Inflammatory macrophage treated with lipopolysaccharide for 1 hour (primary cell): ENCODE data around the gene ABCA7.

Source experiments
- DNase-seq, 2 donors: peaks; one replicate each; pipeline ENCODE4 v3.0.0-alpha.2; 2020 to 2022

The ABCA7 gene

DNA sequence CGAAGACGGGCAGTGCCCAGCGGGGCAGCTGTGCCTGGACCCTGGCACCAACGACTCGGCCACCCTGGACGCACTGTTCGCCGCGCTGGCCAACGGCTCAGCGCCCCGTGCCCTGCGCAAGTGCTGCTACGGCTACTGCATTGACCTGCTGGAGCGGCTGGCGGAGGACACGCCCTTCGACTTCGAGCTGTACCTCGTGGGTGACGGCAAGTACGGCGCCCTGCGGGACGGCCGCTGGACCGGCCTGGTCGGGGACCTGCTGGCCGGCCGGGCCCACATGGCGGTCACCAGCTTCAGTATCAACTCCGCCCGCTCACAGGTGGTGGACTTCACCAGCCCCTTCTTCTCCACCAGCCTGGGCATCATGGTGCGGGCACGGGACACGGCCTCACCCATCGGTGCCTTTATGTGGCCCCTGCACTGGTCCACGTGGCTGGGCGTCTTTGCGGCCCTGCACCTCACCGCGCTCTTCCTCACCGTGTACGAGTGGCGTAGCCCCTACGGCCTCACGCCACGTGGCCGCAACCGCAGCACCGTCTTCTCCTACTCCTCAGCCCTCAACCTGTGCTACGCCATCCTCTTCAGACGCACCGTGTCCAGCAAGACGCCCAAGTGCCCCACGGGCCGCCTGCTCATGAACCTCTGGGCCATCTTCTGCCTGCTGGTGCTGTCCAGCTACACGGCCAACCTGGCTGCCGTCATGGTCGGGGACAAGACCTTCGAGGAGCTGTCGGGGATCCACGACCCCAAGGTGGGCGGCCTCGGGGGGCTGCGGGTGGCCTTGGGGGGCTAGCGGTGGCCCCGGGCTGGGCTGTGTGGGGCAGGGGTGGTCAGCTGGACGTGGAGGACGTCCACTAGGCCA, 34.9 kb upstream of the ABCA7 start:
- DNase-seq = no peak

DNA sequence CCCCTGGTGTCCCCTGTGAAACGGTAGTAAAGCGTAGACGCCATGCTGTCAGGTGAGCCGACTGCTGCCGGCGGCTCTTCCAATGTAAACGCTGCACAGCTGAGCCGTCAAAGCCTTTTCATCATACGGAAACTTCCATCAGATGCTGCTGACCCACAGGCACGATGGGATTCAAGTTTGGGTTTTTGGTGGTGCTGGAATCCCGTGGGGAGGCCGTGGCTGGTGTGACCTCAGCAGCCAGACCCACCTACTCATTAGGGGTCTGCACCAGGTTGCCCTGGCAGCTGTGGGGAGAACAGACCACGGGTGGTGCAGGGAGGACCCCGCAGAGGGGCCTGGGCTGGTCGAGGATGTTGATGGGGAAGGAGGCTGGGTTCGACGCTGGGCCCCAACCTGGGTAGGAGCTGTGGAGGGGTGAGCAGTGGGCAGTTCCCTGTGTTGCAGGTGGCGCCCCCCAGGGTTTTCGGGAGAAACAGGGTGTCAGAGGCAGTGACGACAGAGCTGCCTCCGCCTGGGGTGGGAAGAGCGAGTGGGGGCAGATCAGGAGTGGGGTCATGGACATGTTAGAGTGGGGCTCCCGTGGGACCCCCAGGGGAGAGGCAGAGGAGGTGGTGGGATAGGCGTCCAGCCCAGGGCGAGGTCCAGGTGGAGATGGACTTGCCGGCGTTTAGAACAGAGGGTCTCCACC, 33.1 kb upstream of the ABCA7 start:
- DNase-seq = no peak

DNA sequence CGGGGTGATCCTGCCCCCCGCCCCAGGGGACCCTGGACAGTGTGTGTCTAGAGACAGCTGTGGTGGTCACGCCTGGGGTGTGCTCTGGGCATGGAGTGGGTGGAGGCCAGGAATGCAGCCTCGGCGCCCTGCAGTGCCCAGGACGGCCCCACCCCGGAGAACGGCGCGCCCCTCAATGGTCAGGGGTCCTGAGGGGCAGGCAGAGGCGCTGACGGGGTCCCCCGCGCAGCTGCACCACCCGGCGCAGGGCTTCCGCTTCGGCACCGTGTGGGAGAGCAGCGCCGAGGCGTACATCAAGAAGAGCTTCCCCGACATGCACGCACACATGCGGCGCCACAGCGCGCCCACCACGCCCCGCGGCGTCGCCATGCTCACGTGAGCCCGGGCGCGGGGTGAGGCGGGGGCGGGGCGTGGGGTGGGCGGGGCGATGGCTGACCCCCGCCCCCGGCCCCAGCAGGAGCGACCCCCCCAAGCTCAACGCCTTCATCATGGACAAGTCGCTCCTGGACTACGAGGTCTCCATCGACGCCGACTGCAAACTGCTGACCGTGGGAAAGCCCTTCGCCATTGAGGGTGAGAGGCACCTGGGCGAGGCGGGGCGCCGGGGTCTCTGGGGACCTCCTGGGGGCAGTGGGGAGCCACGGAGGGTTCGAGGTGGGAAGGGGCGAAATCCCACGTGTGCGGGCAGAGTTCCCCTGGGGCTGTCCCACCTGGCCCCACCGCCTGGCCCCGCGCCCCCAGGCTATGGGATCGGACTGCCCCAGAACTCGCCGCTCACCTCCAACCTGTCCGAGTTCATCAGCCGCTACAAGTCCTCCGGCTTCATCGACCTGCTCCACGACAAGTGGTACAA, 32.3 kb upstream of the ABCA7 start:
- DNase-seq = no peak

DNA sequence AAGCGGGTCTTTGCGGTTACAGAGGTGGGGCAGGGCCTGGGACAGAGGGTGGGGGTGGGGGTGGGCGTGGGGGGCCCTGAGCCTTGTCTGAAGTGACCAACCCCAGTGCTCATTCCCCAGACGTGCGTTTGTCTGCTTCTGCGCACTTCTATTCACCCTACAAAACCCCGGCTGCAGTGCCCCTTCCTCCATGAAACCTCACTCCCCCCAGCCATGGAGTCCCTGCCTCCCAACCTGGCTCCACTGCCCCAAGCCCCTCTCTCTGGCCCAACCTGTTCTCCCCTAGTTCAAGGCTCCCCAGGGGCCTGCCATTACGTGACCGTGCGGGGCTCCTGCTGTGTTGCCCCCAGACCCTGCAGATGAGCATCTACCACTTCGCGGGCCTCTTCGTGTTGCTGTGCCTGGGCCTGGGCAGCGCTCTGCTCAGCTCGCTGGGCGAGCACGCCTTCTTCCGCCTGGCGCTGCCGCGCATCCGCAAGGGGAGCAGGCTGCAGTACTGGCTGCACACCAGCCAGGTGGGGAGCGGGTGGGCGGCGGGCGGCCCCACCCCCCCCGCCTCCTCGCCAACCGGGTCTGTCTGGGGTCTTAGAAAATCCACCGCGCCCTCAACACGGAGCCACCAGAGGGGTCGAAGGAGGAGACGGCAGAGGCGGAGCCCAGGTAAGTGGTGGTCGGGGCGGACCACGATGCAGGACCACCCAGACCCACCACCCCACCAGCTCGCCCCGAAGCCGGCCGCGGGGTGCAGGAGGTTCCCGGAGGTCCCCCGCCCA, 31.5 kb upstream of the ABCA7 start:
- no peak for DNase-seq

DNA sequence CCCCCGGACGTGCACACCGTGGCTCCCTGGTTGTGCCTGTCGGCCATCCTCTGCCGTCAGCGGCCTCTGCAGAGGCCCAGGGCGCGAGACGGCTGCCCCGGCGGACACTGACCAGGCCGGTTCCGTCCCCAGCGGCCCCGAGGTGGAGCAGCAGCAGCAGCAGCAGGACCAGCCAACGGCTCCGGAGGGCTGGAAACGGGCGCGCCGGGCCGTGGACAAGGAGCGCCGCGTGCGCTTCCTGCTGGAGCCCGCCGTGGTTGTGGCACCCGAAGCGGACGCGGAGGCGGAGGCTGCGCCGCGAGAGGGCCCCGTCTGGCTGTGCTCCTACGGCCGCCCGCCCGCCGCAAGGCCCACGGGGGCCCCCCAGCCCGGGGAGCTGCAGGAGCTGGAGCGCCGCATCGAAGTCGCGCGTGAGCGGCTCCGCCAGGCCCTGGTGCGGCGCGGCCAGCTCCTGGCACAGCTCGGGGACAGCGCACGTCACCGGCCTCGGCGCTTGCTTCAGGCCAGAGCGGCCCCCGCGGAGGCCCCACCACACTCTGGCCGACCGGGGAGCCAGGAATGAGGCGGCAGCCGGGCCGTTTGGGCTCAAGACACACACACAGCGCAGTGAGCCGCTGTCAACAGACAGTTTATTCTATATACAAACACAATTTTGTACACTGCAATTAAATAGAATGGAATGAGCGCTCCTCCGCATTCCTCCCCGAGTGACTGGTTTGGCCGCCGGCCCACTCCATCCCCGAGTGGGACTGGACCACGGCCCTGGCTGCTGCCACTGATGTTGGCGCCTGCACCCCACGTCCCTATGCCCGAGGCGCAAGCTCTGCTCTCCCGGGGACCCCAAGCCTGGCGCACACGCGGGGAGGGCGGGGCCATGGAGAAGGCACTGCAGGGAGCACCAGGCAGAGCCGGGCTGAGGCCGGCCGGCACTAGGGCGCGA, 30.6 kb upstream of the ABCA7 start:
- no peak for DNase-seq

DNA sequence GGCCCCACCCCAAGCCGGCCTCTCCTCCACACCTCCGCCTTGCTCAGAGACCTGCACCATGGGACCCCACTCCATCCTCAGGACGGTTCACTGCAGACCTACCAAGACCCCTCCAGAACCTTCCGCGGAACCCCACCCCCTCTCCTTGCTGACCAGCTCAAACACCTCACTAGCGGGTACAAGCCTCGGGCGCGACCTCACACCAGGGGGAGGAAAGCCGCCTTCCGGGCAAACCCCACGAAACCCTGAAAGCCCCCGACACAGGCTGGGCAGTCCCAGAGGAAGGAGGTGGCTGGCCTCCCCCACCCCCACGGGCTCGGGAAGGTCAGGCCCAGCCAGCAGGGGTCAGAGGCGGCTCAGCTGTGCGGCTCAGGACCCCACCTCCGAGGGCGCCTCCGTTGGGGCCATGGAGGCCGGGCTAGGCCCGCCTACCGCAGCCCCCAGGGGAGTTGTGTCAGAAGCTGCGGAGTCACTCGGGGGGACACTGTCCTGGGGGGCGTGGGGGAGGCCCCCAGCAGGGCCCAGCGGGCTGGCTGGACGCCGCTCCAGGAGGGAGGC, 29.8 kb upstream of the ABCA7 start:
- DNase-seq = no peak

DNA sequence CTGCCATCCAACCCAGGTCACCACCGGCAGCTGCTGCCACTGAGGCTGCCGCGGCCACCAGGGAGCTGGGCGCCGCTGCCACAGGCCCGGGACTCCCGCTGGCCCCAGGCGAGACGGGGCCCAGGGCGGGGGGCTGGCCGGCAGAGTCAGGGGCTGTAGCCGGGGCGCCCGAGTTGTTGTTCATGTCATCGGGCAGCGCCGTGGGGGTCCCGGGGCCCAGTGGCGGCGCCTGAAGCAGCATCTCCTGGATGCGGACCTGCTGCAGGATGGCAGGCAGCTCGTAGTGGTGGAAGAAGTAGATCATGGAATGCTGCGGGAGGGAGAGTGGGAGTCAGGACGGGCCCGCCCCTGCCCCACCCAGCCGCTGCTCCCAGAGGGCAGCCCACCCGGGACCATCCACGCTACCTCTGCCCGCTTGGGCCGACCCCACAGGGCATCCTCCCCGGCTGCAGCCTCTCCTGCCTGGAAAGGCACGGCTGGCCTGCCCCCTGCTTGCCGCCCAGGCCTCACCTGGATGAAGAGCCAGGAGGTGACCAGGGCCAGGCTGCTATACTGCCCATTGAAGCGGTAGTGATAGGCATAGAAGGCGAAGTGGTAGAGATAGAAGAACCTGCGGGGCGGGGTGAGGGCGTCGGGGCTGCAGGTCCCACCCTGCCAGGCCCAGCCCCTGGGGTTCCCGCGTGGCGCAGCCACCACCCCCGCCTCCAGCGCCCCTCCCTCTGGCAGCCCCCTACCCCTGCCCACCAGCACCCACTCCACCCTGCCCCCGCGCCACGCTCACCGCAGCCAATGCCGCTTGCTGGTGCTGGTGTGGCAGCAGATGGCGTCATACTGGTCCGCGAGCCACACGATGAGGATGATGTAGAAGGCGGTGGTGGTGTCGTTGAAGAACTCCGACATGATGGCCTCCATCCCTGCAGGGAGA, 29.1 kb upstream of the ABCA7 start:
- DNase-seq = no peak

DNA sequence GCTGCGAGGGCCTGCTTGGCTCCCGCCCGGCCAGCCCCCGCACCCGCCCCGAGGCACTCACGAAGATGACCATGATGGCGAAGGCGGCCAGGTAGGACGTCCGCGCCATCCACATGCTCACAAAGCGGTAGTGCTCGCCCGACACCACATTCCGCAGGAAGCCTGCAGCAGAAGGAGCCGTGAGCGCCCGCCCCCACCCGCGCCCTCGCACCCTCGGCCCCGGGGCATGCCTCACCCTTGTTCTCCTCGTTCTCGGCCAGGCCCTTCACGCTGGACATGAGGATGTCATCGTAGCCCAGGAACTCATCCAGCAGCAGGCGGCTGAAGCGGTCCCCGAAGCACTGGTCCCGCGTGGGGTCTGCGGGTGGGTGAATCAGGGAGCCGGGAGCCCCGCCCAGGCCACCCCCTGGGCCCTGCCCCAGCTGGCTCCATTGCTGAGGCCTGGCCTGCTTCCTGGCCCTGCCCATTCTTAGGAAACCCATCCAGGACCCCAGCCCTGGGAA, 28.0 kb upstream of the ABCA7 start:
- DNase-seq = no peak

DNA sequence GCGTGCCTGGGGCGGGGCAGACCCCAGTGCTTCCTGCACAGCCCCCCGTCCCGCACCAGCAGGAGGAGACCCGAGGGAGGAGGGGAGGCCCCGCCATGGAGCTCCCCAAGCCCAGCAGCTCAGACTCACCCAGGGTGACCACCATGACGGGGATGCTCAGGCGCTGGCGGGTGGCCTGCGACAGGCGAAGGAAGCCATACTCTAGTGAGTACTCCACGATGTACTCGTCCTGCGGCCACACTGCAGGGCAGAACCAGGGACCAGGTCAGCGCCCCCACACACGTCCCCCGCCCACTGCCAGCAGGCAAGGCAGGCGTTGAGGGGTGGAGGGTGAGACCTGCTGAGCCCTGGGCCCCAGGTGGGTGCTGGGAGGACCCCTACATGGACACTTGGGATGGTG, 27.6 kb upstream of the ABCA7 start:
- no peak for DNase-seq

DNA sequence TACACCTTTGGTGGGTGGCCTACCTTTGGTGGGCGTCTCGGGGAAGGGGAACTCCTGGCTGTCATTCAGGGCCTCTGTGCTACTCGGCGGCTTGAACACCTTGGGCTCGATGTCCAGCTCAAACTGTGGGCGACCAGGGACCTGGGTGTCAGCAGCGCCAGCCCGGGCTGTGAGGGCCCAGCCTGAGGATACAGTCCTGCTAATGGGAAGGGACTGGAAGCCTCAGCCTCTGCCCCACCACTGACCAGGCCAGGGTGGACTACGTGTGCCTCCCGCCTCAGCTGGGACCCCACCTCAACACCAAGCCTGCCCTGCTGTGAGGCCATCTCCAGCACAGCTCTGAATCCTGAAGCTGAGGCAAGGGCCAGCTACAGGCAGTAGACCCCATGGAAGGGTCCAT, 26.7 kb upstream of the ABCA7 start:
- no peak for DNase-seq

DNA sequence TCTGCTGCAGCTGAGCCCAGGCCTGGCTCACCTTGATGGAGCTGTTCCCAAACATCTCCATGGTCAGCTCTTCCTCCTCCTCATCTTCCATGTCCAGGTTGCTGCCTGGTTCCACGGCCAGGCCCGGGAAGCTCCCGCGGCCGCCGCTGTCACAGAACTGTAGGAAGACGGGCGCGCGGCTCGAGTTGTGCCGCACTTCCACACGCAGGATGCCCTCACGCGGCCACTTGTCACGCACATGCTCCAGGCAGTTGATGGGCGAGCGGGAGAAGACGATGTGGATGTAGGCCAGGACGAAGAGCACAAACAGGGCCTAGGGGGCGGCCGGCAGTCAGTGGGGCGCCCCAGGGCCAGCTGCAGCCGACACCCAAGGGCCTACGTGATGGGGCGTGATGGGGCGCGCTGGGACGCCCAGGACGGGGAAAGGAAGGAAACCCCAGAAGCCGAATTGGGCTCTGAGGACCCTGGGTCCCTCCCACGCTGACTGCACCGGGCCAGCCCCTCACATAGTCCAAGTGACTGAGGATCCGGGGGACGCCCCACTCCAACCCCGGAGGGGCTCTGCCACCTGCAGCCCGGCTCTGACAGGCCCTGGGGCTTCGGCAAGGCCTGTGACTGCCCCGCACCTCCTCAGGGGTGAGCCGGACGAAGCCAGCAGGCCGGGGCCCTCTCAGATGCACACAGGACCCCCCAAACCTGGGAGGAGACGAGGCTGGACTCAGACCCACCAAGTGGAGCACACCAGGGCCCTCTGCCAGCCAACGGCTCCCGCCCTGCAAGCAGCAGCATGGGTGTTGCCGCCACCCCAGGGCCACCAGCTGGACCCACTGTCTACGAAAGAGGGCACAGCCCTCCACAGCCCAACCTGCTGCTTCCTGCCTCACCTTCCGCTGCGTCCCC, 25.5 kb upstream of the ABCA7 start:
- DNase-seq = no peak

DNA sequence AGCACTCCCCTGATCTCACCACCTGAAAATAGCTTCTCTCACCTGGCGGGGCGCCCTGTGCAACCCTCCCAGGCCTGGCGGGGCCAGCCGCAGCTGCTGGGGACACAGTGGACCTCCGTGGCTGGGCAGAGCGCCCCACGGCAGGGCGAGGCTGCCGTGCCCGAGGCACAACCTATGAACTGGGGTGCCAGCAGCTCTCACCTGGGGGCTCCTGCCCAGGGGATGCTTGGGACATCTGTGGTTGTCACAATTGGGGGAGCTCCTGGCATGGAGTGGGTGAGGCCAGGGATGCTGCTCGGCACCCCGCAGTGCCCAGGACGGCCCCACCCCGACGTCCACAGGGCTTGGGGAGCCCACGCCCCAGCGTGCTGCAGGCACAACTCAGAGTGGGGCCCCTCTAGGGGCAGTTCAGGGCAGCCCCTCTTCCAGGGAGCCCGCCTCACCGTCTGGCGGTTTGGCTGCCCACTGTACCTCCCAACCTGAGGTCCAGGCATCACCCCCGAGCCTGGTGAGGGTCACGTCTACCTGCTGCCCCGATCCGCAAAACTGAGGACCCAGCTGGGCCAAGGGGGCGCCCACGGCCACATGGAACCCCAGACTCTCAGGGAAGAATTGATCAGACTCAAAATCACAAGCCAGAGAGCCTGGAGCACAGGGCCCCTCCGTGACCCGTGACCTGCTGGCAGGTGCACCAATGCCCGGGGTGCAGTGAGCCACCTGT, 24.7 kb upstream of the ABCA7 start:
- no peak for DNase-seq

DNA sequence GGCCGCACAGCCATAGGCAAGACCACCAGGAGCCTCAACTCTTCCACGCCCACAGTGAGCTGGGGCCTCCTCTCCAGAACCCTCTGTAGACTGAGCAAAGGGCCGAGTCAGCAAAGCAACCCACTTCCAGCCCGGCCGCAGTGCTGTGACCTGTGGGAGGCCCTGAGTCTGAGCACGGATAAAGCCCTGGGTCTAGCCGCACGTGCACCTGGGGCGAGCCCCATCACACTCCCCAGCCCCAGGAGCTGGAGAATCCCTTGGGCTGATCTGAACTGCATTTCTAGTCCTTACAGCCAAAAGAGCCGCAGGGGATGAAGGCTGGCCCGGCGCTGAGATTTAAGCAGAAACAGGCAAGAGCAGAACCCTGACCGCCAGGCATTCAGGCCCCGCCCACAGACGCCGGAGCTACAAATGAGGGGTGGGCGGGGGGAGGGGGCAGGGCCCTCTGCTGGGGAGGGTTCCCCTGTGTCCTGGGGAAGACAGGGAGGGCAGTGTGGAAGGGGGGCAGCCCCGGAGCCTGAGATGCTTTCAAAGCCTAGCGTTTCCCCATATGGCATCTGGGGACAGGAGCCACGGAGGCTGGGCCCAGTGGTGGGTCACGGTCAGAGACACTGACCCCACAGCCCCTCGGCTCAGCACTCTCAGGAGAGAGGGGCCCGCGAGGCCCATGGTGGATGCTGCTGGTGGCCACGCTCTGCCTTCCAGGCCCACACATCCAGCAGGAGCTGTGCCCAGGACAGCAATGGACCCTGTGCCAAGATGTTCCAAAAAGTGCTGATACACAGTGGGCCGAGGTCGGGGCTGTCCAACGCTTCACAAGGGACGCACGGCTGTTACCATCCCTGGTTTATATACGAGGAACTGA, 23.9 kb upstream of the ABCA7 start:
- DNase-seq = no peak

DNA sequence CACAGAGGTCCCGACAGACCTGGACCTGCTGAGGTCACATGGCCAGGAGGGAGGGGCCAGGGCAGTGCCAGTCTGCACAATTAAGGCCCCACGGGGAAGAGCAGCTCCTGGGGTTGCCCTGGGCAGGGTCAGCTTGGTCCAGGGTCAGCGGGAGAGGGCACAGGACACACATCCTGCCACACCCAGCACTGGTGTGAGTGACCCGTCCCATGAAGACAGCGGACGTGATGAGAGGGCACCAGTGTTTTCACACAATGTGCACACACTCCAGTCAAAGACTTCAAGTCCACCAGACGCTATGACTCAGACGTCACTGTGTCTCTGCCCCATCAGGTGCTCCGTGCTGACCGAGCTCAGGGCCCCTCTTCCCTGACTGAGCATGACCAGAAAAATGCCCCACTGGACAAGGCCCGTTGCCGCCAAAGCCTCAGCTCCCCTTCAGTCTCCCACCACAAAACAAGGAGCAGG, 23.2 kb upstream of the ABCA7 start:
- no peak for DNase-seq

DNA sequence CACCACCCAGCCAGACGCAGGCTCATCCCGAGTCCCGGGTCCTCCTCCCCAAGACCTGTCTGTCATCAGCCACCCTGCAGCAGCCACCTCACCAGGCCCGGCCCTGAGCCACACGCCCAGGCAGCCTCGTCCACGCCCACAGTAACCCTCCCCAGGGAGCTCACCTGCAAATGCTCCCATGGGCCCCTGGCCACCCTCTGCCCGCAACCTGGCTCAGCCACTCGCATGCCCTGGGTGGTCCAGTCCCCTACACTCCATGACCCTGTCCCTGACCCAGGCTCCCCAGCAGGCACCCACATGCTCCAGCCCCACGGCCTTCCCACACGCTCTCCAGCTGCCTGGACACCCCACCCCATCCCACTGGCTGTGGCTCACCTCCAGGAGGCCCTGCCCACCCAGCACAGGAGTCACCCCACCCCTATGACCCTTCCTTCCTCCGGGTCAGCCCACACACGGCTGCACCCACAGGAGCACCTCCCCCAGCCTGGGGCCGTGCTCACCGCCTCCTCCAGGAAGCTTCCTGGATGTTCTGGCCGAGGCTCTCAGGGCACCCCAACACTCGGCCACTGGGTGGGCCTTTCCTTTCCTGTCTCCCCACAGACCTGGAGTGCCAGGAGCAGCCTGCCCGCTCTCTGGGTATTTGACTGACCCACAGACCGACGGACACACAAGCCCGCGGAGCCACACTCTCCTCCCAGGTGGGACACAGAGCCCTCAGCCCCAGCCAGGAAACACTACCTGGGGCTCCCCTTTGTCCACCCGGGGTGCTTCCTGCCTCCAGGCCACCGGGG, 22.6 kb upstream of the ABCA7 start:
- DNase-seq = no peak

DNA sequence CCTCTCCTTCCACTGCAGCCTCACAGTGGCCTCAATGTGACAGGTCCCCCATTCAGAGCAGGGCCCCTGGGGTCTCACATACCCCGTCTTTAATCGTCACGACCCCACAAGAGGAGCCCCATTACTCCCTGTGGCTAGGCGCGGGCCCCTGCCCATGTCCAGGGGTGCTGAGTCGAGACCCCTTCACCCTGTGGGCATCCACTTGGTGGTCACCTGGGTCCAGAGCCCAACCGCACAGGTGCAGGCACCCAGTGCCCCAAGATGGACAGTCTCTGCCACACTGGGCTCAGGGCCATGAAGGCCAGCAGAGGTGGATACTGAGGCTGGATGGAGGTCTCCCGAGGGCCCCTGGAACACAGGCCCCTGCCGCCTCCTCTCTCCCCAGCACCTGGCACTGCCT, 22.0 kb upstream of the ABCA7 start:
- no peak for DNase-seq
